GM19455 (cell line): ENCODE data around the gene ACOT11.

Source experiments
- ATAC-seq: cut with Tn5 transposase; IDR thresholded peaks from one replicate; pipeline ENCODE4 v1.9.1; 2021; ENCODE audit not compliant: unreplicated experiment

Gene ACOT11

DNA sequence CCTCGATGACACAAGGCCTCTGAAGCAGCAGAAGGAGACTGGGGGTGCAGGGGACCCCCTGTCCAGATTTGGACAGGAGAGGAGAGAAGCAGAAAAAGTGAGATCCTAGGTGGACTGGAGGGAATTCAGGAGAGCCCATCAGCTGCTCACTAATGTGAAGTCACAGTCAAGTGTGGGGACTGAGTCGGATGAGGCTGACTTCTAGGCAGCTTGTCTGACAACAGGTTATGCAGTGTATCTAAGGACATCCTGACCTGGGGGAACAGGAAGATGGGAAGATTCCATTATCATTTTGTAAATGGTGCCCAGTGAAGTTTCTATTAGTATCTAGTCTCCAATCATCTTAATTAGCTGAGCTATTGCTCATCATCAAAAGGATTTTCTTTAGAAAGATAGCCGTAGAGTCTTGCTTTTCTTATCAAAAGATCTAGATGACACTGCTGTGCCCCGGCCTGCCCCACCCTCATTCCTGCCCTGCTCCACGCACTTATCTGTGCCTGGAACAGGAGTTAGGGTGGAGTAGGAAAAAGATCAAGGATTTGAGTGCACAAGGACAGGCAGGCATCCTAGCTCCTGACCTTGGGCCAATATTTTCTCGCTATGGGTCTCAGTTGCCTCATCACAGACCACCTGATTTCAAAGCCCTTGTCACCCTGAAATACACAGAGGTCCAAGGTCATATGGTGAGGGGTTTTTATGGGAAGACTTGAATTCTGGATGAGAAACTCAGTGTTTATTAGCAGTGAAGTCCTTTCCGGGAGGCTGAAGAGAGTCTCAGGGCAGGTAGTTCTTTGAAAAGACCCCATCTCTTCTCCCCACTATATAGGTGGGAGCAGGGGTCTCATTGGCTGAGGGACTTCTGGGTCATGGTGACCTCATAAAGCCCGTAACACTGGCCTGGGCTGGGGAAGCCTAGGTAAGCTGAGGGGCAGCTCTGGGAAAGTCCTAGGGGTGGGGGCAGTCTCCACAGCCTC, 93.1 kb downstream of the ACOT11 start, which contains the start of gene MROH7:
TSS of gene MROH7 (plus strand) at position 924 of the 974 bp plus-strand sequence. CDS start 11,141 bp downstream, outside the sequence.
- ATAC-seq = no peak

DNA sequence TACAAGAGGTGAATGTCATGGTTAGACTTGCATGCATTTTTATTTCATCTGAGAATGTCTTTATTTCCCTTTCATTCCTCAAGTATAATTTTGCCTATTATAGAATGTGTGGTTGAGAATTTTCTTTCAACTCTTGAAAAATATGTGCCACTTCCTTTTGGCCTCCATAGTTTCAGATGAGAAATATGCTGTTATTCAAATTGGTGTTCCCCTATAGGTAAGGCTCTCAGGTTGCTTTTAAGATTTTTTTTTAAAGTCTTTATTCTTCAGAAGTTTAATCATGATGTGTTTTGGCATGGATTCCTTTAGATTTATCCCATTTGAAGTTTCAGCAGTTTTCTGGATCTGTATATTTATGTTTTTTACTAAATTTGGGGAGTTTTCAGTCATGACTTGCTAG, 95.7 kb downstream of the ACOT11 start:
- ATAC-seq = no peak

DNA sequence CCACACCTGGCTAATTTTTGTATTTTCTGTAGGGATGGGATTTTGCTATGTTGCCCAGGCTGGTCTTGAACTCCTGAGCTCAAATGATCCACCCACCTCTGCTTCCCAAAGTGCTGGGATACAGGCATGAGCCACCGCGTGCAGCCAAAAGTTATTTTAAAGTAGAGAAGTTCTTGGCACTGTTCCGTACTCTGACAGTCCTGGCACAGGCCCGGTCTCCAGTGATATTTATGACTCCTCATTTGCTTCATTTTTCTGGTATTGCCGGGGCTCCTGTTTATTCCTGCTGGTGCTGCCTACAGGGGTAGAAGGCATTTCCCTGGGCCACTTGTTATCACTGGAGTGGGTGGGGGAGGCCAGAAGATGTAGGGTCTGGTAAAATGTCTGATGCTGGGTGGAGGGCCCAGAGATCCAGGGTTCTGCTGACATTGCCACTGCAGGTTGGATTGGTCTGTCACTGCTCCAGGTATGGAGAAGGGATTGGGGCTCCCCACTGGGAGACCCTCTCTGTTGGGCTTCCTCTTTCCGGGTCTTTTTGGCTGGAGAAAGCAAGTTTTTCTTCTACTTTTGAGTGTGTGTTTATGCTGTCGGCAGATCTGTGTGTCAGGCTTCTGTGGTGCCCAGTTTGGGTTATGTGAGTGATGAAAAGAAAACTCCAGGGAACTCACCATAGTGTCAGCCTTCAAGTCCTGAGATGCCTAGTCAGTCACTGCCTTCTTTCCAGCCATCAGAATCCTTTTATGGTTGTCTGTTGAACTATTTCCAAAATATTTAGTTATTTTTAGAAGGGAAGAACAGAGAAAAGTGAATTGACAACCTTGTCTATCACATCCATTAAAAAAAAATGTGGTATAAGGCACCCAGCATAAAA, 98.0 kb downstream of the ACOT11 start:
- no peak for ATAC-seq

DNA sequence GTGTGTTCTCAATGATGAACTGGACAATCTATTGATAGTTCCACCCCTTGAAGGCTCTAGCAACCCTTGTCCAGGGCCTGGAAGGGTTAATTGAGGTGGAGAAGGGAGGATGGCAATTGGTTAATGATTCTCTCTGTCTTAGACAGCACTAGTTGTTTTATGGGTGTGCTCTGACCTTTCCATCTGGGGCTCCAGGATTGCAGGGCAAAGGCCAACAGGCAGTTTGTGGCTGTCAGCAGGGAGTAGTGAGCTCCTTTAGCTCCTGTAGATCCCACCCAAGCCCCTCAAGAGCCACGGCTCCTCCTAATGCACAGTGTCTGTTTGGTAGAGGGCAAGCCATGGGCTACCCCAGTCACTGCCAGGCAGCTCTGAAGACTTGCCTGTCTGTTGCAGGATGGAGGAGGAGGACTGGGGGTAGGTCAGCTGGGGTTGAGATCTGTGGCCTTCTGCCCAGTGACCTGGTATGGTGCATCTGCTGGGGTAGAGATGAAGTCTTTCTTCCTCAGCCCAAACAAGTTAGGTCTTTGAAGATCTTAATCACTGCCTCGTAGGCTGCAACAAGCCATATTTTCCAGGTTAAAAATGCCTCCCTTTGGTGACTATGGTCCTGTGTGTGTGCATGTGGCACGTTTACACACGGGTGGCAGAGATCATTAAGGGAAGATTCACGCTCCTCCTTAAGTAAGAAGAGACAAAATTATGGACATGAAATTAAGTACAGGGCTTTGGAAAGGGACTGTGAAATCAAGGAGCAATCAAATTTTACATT, 101.3 kb downstream of the ACOT11 start:
- ATAC-seq = no peak

DNA sequence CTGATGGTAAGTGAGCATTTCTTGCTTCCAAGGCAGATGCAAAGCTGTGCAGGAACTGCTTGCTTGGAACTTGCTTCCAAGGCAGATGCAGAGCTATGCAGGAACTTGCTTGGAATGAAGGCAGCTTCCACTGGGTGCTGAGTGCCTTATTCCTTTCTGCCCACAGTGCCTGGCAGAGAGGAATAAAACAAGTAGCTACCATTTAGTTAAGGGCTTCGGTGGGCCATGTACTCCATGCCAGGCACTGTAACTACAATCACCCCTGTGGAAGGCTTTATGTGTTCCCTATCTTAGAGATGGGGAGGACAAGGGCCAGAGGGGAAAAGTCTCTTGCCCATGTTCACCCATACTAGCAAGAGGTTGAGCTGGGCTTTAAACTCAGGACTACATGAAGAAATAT, 101.9 kb downstream of the ACOT11 start:
- no peak for ATAC-seq

DNA sequence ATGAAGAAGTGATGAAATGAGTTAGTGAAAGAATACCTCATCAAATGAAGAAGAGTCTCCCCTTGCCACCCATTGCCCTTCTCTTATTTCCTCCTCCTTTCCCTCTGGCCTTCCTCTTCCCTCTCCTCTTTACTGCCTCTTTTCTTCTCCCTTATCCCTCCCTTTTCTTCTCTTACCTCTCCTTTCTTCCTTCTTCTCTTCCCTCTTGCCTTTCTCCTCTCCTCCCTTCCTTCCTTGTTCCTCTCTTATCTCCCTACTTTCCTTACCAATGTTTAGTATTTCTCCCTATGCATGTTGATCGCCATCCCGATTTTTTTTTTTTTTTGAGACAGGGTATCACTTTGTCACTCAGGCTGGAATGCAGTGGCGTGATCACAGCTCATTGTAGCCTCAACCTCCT, 102.4 kb downstream of the ACOT11 start:
- ATAC-seq = no peak

DNA sequence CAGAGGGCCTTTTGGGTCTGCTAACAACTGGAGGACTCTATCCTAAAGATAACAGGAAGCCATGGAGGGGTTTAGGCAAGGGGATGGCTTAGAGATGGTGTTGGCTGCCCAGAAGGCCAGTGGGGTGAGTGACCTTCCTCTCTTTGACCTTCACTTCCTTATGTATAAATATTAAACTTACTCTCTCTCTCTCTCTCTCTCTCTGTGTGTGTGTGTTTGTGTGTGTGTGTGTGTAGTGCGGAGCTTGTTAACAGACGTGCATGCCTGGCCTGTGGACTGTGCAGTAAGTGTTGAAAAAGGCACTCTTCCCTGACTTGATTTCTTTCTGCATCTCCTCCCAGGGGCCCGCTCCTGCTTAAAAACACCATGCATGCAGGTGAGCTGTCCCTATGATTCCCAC, 103.6 kb downstream of the ACOT11 start:
- no peak for ATAC-seq

DNA sequence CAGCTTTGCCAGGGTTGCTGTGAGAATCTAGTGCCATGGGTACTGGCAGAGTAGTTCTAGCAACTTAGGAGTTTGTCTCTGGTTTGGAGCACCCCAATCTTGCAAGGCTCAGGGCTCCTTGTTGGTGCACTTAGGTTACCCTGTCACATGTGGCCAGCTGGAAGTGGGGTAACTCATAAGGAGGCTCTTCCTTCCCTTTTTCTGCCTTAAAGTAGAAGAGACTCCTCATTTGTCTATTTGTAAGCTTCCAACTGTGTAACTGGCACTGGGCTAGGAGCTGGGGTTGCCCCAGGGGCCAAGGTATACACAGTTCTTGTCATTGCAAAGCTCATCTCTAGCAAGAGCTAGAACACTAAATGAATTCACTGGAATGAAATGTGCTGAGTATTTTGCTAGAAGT, 104.1 kb downstream of the ACOT11 start:
- ATAC-seq = no peak

DNA sequence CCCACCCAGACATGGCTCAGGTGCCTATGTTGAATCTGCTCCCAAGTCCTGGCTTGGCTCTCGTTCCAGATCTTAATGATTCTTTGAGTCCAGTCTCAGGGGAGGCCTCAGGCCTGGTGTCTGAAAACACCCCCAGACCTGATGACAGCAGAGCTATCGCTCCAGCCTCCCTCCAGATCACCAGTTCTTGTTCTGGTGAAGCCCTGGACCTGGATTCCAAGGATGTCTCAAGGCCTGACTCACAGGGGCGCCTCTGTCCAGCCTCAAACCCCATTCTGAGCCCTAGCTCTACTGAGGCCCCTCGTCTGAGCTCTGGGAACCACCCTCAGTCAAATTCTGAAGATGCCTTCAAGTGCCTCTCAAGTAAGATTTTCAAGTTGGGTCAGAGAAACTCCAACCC, 105.0 kb downstream of the ACOT11 start:
- no peak for ATAC-seq

DNA sequence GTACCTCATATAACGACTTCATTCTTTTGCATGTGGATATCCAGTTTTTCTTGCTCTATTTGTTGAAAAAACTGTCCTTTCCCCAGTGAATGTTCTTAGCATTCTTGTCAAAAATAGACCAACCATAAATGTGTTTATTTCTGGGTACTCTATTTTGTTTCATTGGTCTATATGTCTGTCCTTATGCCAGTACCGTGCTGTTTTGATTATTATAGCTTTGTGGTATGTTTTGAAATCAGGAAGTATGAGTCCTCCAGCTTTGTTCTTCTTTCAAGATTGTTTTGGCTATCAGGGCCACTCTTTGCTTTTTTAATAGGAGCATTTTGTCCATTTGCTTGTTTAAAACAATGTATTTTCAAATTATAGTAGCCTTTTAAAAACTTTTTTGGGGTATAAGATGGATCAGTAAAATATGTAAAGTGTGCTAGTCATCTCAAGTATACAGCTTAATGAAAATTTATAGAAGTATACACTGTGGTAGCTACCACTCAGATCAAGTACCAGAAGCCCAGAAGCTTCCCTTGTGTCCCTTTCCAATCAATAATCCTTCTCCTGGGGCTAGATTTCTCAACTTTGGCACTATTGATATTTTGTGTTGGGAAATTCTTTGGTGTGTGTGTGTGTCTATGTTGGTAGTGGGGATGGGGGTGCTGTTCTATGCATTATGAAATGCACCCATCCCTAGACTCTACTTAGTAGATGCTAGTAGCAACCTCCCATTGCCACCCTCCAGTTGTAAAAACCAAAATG, 110.3 kb downstream of the ACOT11 start:
- ATAC-seq = no peak
